ENCODE data around the gene NFIC.

GRCh38 chr19:3475449-3475848 lies 109.1 kb downstream of the NFIC start:
- no peak for TF ChIP-seq POLR2A (IDR thresholded peaks at IDR 0.05; ENCODE audit: low read length)
- TF ChIP-seq CEBPB (IDR thresholded peaks at IDR 0.05): no peak
- TF ChIP-seq CBX2 (IDR thresholded peaks at IDR 0.05; ENCODE audit: borderline replicate concordance, low read depth): no peak
- TF ChIP-seq KDM1A (IDR thresholded peaks at IDR 0.05; ENCODE audit: low read depth): no peak
- no peak for TF ChIP-seq CTCF (IDR thresholded peaks at IDR 0.05)
- no peak for TF ChIP-seq NFE2L2 (conservative IDR thresholded peaks at IDR 0.05; ENCODE audit: low read length)
- no peak for TF ChIP-seq ELK1 (IDR thresholded peaks at IDR 0.05; ENCODE audit: low read depth, low read length)
- no peak for TF ChIP-seq CHD2 (IDR thresholded peaks at IDR 0.05; ENCODE audit: low read length, partially characterized antibody)

All from A549 (cell line).